RWPE2 (cell line): Measurements from ENCODE around the gene PERCC1.
A peak's percentile ranks its signal among the peaks of the same experiment; 100 is the strongest.
"Not testable (repeated sequence)": the region's sequence is repeated elsewhere in the genome, so short reads cannot be mapped to it uniquely, and the experiment has no call there.

Source experiments
- ATAC-seq: fragments of 200-7000 bp; cut with Tn5 transposase; 3 replicates; pipeline ENCODE4 v1.9.1; 2021; ENCODE audit warnings: low read depth
- DNase-seq: peaks from one replicate; pipeline ENCODE4 v3.0.0-alpha.2; 2020; ENCODE audit warnings: low spot score
- H3K27ac ChIP-seq: fragments of 450-650 bp; 2 replicates; pipeline ENCODE4 v1.5.1; 2017; ENCODE audit warnings: mild to moderate bottlenecking; ENCODE audit not compliant: poor library complexity, severe bottlenecking
- H3K27me3 ChIP-seq: fragments of 250-450 bp; sonication (Bioruptor Pico); 2 replicates; pipeline ENCODE4 v1.5.1; 2021; ENCODE audit warnings: mild to moderate bottlenecking, moderate library complexity; ENCODE audit not compliant: insufficient read depth, poor library complexity, severe bottlenecking
- H3K36me3 ChIP-seq: fragments of 250-450 bp; sonication (Bioruptor Pico); 2 replicates; pipeline ENCODE4 v1.5.1; 2020; ENCODE audit warnings: low read depth, mild to moderate bottlenecking, moderate library complexity
- H3K4me1 ChIP-seq: fragments of 250-450 bp; sonication (Bioruptor Pico); 2 replicates; pipeline ENCODE4 v1.5.1; 2021; ENCODE audit warnings: mild to moderate bottlenecking, moderate library complexity; ENCODE audit not compliant: insufficient read depth, poor library complexity, severe bottlenecking
- H3K4me3 ChIP-seq: fragments of 250-450 bp; sonication (Bioruptor Pico); 2 replicates; pipeline ENCODE4 v1.5.1; 2021; ENCODE audit warnings: mild to moderate bottlenecking, moderate library complexity; ENCODE audit not compliant: severe bottlenecking
- H3K9me3 ChIP-seq: fragments of 250-450 bp; sonication (Bioruptor Pico); 2 replicates; pipeline ENCODE4 v1.5.1; 2021; ENCODE audit warnings: mild to moderate bottlenecking, moderate library complexity; ENCODE audit not compliant: severe bottlenecking
- TF ChIP-seq, protein P1 (sequence below): fragments of 450-650 bp; IDR thresholded peaks from one replicate; pipeline ENCODE4 v1.5.1; 2017; ENCODE audit warnings: mild to moderate bottlenecking, moderate library complexity; ENCODE audit not compliant: poor library complexity, severe bottlenecking

The PERCC1 gene

DNA sequence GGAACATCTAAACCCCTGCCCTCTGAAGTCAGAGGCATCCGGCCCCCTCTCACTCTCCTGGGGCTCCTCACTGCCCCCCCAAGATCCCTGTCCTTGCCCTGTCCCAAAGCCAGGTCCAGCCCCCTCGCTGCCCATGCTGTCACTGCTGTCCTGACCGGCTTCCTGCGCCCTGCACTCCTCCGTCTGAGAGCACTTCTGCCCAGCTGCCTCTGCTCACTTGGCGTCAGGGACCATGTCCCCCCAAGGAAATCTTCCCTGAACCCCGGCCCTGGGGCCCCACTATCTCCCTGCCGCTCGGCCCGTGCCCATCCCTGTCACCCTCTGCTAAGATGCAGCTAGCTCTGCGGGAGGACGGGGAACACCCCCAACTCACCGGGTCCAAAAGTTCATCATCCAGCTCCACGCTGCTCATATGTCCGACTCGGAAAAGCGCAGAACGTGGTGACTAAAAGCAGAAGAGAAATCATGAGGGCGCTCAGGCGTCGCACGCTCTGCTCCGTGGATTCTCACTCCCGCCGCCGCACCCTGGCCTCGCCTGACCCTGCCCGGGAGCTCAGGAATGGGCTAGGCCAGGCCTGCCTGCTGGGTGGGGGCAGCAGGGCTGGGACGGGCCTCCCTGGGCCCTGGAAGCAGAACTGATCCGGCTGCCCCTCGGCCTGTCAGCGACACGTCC is 34.2 kb downstream of the PERCC1 start:
- Histone ChIP-seq H3K4me1 (no peaks in the 10 kb centered on the region), H3K27me3 (no peaks in the 10 kb centered on the region), H3K36me3 (no peaks in the 10 kb centered on the region), H3K9me3 (no peaks in the 10 kb centered on the region), H3K4me3 (no peak overlapping the region), H3K27ac (no peak overlapping the region)
- ATAC-seq (no peak), DNase-seq (peak; percentile 56)
- TF ChIP-seq, protein P1, sequence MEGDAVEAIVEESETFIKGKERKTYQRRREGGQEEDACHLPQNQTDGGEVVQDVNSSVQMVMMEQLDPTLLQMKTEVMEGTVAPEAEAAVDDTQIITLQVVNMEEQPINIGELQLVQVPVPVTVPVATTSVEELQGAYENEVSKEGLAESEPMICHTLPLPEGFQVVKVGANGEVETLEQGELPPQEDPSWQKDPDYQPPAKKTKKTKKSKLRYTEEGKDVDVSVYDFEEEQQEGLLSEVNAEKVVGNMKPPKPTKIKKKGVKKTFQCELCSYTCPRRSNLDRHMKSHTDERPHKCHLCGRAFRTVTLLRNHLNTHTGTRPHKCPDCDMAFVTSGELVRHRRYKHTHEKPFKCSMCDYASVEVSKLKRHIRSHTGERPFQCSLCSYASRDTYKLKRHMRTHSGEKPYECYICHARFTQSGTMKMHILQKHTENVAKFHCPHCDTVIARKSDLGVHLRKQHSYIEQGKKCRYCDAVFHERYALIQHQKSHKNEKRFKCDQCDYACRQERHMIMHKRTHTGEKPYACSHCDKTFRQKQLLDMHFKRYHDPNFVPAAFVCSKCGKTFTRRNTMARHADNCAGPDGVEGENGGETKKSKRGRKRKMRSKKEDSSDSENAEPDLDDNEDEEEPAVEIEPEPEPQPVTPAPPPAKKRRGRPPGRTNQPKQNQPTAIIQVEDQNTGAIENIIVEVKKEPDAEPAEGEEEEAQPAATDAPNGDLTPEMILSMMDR = no peak

DNA sequence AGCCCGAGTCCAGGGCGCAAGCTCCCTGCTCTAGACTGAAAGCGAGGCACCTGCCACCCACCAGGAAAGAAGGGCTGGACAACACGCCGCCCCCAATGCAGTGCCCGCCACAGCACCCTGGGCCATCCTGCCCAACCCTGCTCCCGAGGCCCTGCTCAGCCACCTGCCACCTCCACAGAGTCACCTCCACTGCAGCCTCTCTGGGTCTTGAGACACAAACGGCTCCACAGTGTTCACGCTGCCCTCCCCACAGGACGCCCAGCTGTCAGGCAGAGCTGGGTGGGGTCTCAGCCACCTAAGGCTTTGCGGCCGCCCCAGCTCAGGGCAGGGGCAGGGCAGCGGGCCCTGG is 34.7 kb downstream of the PERCC1 start:
- Histone ChIP-seq H3K4me1 (no peaks in the 10 kb centered on the region), H3K4me3 (no peak overlapping the region), H3K27ac (no peak overlapping the region), H3K27me3 (no peaks in the 10 kb centered on the region), H3K36me3 (no peaks in the 10 kb centered on the region), H3K9me3 (no peaks in the 10 kb centered on the region)
- ATAC-seq (no peak), DNase-seq (peak; percentile 47)
- TF ChIP-seq, protein P1 = no peak

DNA sequence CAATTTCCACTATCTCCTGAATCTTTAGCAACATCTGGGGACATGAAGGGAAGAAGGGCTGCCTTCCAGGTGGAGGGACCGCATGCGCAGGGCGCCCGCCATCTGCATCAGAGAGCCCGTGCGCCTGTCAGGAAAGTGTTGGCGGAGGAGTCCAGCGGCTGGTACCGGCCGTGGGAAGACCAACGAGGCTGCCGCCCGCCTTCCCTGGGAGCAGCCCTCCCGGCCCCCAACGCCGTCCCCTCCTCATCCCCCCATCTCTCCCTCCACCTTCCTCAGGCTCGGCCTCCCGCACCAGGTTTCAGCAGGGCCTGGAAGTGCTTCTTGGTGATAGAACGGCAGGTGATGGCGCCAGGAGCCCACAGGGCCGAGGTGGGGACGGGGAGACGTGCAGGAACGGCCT is 35.2 kb downstream of the PERCC1 start:
- no peak overlapping the region for H3K27ac ChIP-seq
- H3K27me3 ChIP-seq = no peaks in the 10 kb centered on the region
- no peak overlapping the region for H3K4me3 ChIP-seq
- TF ChIP-seq, protein P1 = no peak
- no peaks in the 10 kb centered on the region for H3K4me1 ChIP-seq
- no peaks in the 10 kb centered on the region for H3K9me3 ChIP-seq
- ATAC-seq (no peak), DNase-seq (peak; percentile 60)
- H3K36me3 ChIP-seq = no peaks in the 10 kb centered on the region

DNA sequence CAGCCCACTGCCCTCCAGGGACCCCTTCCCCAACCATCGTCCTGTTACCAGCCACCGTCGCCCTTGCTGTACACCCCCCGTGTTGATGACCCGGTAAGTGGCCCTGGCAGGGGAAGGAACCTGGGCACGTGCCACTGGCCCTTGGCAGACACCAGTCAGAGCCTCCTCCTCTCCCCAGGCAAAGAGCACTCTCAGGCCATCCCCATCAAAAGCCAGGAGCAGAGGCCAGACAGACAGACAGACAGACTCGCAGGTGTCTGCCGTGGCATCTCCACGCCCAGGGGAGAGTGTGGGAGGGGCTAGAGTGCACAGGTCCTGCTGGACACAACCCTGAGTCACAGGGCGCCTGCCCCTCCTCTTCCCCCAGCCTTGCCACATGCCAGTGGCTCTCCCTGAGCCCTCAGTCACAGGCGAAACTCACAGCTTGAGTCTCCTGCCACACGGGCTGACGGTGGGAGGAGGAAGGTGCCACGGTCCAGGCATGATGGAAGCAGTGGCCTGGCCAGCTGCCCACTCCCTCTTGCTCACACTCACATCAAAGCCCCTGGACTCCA is 36.2 kb downstream of the PERCC1 start:
- Histone ChIP-seq H3K27ac (no peak overlapping the region), H3K4me1 (no peaks in the 10 kb centered on the region), H3K4me3 (no peak overlapping the region), H3K9me3 (no peaks in the 10 kb centered on the region), H3K27me3 (no peaks in the 10 kb centered on the region), H3K36me3 (no peaks in the 10 kb centered on the region)
- peak; percentile 56 for DNase-seq
- peak; percentile 55 for ATAC-seq
- TF ChIP-seq, protein P1 = no peak

DNA sequence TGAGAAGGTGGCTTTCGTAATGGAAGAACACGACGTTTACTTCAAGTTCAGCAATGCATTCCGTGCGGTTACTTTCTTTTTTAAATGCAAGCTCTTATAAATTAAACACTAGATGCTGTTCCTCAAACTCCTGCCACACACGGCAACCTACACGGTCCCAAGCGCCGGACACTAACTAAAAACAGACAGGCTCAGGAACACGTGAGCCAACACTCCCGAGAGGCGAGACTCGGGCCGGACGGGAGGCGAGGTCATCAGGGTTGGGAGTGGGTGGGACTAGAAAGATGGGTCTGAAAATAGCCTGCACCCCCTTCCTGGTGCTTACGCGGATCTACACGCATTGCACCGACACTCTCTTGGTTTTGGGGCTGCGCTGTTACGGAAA is 37.5 kb downstream of the PERCC1 start:
- H3K4me1 ChIP-seq = no peaks in the 10 kb centered on the region
- no peaks in the 10 kb centered on the region for H3K9me3 ChIP-seq
- no peaks in the 10 kb centered on the region for H3K36me3 ChIP-seq
- no peak overlapping the region for H3K27ac ChIP-seq
- H3K27me3 ChIP-seq = no peaks in the 10 kb centered on the region
- DNase-seq = peak; percentile 47
- TF ChIP-seq, protein P1 = no peak
- no peak for ATAC-seq
- no peak overlapping the region for H3K4me3 ChIP-seq

DNA sequence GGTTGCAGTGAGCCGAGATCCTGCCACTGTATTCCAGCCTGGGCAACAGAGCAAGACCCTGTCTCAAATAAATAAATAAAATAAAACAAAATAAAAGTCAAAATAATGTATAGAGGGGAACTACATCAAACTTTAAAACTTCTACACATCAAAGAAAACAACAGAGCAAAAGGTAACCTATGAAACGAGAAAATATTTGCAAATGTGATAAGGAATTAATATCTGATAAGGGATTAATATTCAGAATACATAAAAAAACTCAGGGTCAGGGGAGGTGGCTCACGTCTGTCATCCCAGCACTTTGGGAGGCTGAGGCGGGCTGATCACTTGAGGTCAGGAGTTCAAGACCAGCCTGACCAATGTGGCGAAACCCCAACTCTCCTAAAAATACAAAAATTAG is 38.3 kb downstream of the PERCC1 start:
- not testable (repeated sequence) for ATAC-seq, H3K9me3 ChIP-seq, H3K4me3 ChIP-seq, H3K4me1 ChIP-seq, DNase-seq, H3K27me3 ChIP-seq, H3K27ac ChIP-seq, H3K36me3 ChIP-seq
